HG03039 (cell line): ENCODE results near the gene SALL4.
"Not testable (repeated sequence)": the region's sequence is repeated elsewhere in the genome, so short reads cannot be mapped to it uniquely, and the experiment has no call there.

ENCODE experiments used
- ATAC-seq: cut with Tn5 transposase; IDR thresholded peaks from one replicate; pipeline ENCODE4 v1.9.1; 2021; ENCODE audit warnings: mild to moderate bottlenecking, moderate library complexity; ENCODE audit not compliant: unreplicated experiment

SALL4 gene

GRCh38 chr20:51803148-51803854, 980 bp upstream of the SALL4 start:
- ATAC-seq, result no peak

GRCh38 chr20:51801823-51802123, 548 bp downstream of the SALL4 start:
- no peak for ATAC-seq

GRCh38 chr20:51801122-51801822, 1.0 kb downstream of the SALL4 start:
- ATAC-seq, result no peak

GRCh38 chr20:51800872-51801121, 1.5 kb downstream of the SALL4 start:
- ATAC-seq, result no peak

- no peak for ATAC-seq
Measured at GRCh38 chr20:51800060-51800871, 2.1 kb downstream of the SALL4 start.

- ATAC-seq, result no peak
Measured at GRCh38 chr20:51799401-51799860, 2.9 kb downstream of the SALL4 start.

GRCh38 chr20:51797357-51798025, 4.8 kb downstream of the SALL4 start:
- ATAC-seq, result no peak

GRCh38 chr20:51796340-51796739, 6.0 kb downstream of the SALL4 start:
- ATAC-seq, result no peak

- ATAC-seq, result no peak
Measured at GRCh38 chr20:51792960-51793359, 9.4 kb downstream of the SALL4 start.

- ATAC-seq, result no peak
Measured at GRCh38 chr20:51791626-51792025, 10.7 kb downstream of the SALL4 start.

- ATAC-seq, result no peak
Measured at GRCh38 chr20:51790256-51790655, 12.1 kb downstream of the SALL4 start.

GRCh38 chr20:51789434-51789833, 12.9 kb downstream of the SALL4 start:
- no peak for ATAC-seq

- no peak for ATAC-seq
Measured at GRCh38 chr20:51788822-51789221, 13.5 kb downstream of the SALL4 start.

- ATAC-seq, result no peak
Measured at GRCh38 chr20:51784299-51784698, 18.0 kb downstream of the SALL4 start.

- ATAC-seq, result not testable (repeated sequence)
Measured at GRCh38 chr20:51778229-51778759, 24.0 kb downstream of the SALL4 start.

GRCh38 chr20:51775241-51775640, 27.1 kb downstream of the SALL4 start:
- no peak for ATAC-seq

GRCh38 chr20:51772236-51772635, 30.1 kb downstream of the SALL4 start:
- ATAC-seq, result no peak

GRCh38 chr20:51769976-51770615, 32.2 kb downstream of the SALL4 start:
- ATAC-seq, result no peak

GRCh38 chr20:51768759-51769517, 33.4 kb downstream of the SALL4 start:
- no peak for ATAC-seq
